GM19324 (cell line): ENCODE measurements around the gene WARS2.
"Not testable (repeated sequence)": the region's sequence is repeated elsewhere in the genome, so short reads cannot be mapped to it uniquely, and the experiment has no call there.

Source experiments
- ATAC-seq: cut with Tn5 transposase; IDR thresholded peaks from one replicate; pipeline ENCODE4 v1.9.1; 2021; ENCODE audit warnings: mild to moderate bottlenecking, moderate library complexity; ENCODE audit not compliant: unreplicated experiment, low FRiP score

Gene WARS2

DNA sequence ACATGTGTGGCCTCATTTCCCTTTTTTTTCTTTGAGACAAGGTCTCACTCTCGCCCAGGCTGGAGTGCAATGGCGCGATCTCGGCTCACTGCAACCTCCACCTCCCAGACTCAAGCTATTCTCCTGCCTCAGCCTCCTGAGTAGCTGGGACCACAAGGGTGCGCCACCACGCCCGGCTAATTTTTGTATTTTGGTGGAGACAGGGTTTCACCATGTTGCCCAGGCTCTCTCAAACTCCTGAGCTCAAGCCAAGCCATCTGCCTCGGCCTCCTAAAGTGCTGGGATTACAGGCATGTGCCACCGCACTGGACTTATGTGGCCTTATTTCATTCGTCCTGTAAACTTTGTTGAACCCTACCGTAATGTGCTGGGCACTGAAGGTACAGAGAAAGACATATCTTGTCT, 569 bp upstream of the WARS2 start:
- ATAC-seq = no peak

DNA sequence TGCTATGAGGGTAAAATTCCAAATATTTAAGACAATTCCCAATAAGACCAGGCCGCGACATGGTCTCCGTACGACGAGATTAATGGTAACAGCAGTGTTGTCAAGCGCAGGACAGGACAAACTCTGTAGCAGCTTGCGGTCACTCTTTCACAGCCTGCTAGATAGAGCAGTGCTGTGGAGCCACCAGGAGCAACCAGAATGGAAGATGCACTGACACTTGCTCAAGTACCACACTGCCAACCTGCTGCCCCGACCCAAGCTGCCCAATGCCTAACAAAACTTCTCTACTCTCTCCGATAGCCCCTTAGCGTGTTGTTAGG, 636 bp downstream of the WARS2 start:
- peak; percentile 26 for ATAC-seq

GRCh38 chr1:119139403-119139802, 1.1 kb downstream of the WARS2 start:
- no peak for ATAC-seq

DNA sequence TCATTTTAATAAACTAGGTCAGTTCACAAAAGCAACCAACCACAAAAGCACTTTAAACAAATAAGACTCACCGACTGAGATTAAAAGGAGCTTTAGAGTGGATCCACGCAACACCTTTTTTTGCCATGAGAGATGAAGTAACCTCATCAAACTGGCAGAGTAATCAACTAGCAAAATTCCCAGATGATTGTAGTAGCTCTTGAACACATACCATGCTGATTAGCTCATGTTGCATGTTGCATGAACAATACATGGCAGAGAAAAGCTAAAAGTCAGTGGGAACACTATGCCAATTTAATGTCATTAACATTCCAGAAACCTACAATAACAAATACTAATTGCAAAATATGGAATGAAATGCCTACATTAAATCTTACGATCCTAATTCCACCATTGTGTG, 4.1 kb downstream of the WARS2 start:
- ATAC-seq = no peak

DNA sequence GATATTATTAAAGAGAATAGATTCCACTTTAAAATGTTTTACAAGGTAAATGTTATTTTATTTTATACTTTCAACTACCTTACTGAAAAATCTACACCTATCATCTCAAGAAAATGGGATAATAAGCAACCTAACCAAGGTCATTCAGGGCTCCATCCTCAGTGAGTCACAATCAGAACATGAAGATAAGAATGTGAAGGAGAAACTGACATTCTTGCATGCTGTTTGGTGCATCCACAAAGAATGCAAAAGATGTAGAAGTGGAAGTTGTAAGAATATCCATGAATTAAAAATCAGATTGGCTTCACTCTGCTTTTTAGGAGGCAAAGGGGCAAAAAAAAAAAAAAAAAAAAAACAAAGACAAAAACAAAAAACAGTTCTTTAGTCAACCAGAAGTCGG, 6.5 kb downstream of the WARS2 start:
- ATAC-seq = no peak

- ATAC-seq = no peak
Observed at GRCh38 chr1:119132179-119132578, 8.3 kb downstream of the WARS2 start.

- ATAC-seq = no peak
Observed at GRCh38 chr1:119125874-119126273, 14.6 kb downstream of the WARS2 start.

- ATAC-seq = no peak
Observed at GRCh38 chr1:119124764-119125163, 15.7 kb downstream of the WARS2 start.

- not testable (repeated sequence) for ATAC-seq
Observed at GRCh38 chr1:119121872-119122271, 18.6 kb downstream of the WARS2 start.

GRCh38 chr1:119116725-119117124, 23.7 kb downstream of the WARS2 start:
- no peak for ATAC-seq

GRCh38 chr1:119115736-119116135, 24.7 kb downstream of the WARS2 start:
- ATAC-seq = no peak

DNA sequence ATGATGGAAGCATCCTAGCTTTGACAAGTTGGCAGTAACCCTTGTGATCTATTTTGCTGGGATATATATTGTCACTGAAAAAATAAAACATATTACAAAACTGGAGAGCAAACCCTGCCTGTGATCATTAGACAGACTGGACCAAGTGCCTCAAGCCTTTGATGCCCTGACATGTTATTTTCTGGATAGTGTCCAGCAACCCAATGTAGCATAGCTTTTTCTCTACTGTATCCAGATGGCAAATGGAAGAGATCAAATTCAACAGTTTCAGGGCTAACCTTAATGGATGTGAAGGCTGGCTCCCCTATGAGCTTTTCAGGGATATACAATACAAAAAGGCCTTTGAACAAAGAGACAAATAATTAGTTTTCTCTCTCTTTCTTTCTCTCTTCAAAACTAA, 25.1 kb downstream of the WARS2 start:
- no peak for ATAC-seq

- ATAC-seq = no peak
Observed at GRCh38 chr1:119114786-119115185, 25.7 kb downstream of the WARS2 start.

DNA sequence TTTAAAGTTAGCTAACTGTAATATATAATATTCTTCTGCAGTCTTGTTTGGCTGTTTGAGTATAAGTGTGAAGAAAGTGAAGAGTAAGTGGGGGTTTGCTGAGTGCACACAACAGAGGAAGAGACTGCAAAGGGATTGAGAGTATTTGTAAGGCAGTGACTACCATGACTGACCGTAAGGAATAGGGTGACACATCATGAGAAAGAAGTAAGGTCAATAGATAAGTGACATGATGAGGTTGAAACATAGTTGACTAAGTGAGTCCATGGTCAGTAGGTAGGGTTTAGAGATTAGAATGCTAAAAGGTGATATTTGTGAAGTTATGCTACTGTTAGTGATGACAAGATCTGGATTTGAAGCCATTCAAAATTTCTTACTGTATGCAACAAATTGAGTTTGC, 27.7 kb downstream of the WARS2 start:
- no peak for ATAC-seq

DNA sequence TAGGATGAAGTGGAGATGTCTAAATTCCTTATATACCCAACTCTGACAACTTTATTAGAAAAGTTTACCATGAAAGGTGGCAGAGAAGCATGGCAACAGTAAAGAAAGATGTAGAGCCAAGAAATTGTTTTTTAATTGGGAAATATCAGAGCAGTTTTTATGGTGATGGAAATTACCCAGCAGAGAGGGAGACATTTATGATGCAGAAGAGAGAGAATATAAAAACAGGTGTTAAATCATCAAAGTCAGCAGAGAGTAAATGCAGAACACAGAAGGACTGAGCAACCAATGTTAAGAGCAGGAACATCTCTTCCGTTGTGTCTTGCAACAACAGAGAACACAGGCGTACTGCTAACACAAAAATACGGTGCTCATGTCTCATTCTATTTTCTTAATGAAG, 28.2 kb downstream of the WARS2 start:
- no peak for ATAC-seq

- no peak for ATAC-seq
Observed at GRCh38 chr1:119108988-119109387, 31.5 kb downstream of the WARS2 start.

DNA sequence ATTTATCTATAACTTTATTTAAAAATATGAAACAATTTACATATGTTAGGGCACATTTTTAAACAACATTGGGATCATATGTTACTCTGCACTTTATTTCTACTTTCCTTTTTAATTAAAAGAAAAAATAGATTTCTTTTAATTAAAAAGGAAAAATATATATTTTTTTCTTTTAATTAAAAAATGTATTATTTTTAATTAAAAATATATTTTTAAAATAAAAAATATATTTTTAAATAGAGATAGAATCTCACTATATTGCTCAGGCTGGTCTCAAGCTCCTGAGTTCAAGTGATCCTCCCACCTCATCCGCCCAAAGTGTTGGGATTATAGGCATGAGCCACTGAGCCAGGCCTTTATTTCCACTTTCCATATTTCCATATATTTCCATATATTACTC, 36.7 kb downstream of the WARS2 start:
- no peak for ATAC-seq

GRCh38 chr1:119102051-119102450, 38.4 kb downstream of the WARS2 start:
- no peak for ATAC-seq

GRCh38 chr1:119101563-119101962, 38.9 kb downstream of the WARS2 start:
- no peak for ATAC-seq

GRCh38 chr1:119099775-119100174, 40.7 kb downstream of the WARS2 start:
- ATAC-seq = no peak

DNA sequence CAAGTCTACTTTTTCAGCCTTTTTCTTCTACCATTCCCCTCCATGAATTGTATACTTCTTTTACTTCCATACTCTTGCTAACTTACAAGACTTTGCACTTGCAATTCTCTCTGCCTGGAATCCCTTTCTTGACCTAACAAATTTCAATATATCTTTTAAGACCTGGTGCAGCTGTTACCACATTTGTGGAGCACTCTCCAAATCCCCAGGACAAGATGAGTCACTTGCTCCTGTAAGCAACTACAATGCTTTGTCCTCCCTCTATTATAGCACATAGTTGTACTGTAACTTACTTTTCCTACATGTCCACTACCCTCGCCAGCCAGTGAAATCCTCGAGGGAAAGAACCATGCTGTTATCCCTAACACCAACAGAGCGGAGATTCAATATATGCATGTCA, 43.1 kb downstream of the WARS2 start:
- no peak for ATAC-seq

GRCh38 chr1:119093721-119094120, 46.7 kb downstream of the WARS2 start:
- no peak for ATAC-seq

GRCh38 chr1:119091618-119092017, 48.8 kb downstream of the WARS2 start:
- ATAC-seq = no peak

DNA sequence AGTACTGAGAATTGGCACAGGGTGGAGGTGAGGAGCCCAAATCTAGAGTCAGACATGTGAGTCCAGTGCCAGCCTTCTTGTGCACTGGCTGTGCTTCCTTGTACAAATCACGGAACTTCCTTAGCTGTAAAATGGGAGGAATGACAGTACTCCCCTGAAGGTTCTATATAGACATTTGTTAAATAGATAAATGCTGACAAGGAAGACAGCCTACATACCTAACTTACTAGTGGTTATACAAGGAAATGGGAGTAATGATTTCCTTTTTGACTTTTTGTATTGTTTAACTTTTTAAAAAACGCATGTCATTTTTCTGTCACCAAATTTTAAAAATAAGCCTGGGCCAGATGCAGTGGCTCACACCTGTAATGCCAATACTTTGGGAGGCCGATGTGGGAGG, 50.2 kb downstream of the WARS2 start:
- ATAC-seq = no peak
